Activated T-helper 1 cell treated with Interleukin-2 at 50 U/mL for 16 hours (primary cell): ENCODE measurements around the gene ADAM8.
"Not testable (repeated sequence)": the region's sequence is repeated elsewhere in the genome, so short reads cannot be mapped to it uniquely, and the experiment has no call there.

Source experiments
- DNase-seq: peaks from one replicate; pipeline ENCODE4 v3.0.0-alpha.2; 2020; ENCODE audit warnings: low read depth

ADAM8 gene

DNA sequence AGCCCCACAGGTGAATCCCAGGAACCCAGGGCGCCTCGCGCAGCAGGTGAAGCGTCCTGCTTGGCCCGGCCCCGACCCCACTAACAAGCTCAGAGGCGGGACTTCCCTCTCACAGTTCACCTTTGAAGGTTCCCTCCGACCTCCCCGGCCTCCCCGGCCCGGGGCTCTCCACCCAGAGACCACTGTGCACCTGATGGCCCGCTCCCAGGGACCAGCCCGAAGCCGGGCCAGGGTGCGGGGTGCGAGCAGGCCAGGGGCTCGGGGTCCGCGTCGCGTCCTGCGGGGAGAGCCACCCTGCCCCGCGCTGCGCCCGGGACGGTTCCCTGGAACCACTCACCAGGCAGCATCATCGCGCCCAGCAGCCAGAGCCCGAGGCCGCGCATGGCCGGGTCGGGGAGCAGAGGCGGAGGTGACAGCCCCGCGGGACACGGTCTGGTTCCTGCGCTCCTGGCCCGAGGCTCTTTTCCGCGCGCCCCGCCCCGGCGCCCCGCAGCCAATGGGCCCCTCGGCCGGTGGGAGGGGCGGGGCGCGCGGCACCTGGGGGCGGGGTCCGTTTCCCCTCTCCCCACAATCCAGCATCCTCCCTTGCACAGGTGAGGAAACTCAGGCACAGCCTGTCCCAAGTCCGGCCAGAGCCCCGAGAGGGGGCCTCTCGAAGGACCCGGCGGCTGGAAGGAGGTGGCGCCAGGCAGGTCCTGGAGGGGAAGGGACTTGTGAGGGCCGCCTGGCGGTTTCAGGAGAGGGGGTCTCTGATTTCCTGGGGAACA lies at the start of gene ADAM8:
Gene ADAM8, minus strand, starts transcription at position 434 of the 767 bp plus-strand sequence. Its CDS starts 51 bp downstream, at position 383.
- DNase-seq, result peak; percentile 63

DNA sequence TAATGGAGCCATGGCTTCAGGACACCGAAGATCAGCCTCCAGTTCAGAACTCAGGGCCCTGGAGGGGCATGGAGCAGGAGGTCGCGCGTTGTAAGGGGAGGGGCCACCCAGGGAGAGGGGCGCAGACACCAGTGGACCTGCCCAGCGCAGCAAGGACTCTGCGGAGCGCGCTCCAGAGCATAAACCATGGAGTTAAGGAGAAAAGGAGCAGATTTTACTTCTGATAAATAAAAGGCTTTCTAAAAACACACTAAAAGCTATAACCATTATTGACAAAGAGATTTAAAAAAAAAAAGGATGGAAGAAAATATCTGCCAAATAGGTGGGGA lies 49.5 kb upstream of the ADAM8 start:
- no peak for DNase-seq

DNA sequence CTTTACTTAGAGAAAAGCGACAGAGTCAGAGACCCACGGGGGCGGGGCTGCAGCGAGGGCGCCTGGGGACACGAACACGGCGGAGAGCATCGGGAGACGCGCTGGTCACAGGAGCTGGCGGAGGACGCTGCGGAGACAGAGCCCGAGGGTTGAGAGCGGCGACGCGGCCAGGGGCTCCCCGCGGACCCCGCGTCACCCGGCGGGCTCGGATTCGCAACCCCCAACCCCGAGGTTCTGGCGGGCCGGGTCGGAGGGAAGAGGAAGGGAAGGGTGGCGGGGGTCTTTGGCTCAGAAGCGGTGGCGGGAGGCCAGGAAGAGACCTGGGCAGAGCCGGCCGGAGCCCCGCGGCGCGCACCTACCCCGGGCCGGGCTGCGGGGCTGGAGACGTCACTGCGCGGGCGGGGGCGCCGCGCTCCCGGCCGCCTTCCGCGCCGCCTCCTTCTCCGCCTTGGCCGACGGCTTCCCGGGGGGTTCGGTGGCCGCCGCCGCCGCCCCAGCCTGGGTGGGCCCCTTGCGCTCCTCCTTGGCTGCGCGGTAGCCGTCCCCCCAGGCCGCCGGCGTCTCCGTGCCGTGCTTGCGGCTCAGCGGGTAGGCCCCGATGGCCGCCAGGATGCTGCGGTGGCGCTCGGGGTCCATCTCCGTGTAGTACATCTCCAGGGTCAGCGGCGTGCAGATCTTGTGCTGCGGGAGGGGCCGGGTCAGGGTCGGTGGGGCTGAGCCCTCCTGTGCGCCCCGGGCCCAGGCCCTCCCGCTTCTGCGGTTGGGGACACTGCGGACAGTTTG lies 49.0 kb upstream of the ADAM8 start:
- no peak for DNase-seq

DNA sequence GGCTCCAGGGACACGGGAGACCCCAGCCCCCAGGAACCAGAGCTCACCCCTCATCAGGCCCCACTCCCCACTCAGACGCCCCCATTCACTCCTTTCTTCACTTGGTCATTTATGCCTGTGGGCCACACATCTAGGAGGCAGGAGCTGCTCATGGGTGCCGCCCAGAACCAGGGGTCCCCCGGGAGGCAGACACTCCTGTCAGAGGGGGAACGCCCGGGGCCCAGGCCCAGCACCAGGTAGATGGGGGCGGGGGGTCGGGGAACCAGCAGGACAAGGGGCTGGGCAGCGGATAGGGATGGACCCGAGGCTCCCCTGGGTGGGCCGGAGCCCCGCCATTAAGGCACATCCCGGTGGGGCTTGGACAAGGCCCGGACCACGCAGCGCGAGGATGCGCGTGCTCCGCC lies 48.2 kb upstream of the ADAM8 start:
- DNase-seq, result no peak

DNA sequence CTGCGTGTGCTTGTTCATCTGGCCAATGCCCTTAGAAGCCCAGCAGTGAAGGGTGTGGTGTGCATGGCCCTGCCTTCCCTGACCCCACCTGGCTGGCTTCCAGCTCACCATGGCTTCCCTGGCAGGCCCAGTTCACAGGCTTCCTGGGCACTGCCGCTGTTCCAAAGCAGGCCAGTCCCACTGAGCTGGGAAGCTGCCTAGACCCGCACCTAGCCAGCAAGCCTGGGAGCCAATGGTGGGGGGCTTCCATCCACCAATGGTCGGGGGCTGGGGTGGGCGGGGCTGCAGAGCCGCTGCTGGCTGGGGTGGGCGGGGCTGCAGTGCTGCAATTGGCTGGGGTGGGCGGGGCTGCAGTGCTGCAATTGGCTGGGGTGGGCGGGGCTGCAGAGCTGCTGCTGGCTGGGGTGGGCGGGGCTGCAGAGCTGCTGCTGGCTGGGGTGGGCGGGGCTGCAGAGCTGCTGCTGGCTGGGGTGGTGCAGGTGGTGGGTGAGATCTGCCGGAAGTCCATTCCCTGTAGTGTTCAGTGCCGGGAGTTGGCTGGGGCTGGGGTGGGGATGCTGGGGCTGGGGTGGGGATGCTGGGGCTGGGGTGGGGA lies 47.6 kb upstream of the ADAM8 start:
- DNase-seq, result peak; percentile 36

DNA sequence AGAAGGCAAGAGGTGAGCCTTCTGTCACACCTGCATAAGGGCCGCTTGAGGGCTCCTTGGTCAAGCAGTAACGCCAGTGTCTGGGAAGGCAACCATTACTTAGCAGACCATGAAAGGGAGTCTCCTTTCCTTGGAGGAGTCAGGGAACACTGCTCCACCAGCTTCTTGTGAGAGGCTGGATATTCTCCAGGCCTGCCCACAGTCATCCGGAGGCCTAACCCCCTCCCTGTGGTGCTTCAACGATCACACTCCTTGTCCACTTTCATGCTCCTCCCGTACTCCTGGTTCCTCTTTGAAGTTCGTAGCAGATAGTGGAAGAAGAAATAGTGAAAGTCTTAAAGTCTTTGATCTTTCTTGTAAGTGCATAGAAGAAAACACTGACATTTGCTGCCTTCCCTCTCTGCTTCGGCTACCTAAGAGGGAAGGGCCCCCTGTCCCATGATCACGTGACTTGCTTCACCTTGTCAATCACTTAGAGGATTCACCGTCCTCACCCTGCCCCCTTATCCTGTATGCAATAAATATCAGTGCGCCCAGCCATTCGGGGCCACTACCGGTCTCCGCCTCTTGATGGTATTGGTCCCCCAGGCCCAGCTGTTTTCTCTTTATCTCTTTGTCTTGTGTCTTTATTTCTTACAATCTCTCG lies 45.5 kb upstream of the ADAM8 start:
- DNase-seq, result not testable (repeated sequence)

DNA sequence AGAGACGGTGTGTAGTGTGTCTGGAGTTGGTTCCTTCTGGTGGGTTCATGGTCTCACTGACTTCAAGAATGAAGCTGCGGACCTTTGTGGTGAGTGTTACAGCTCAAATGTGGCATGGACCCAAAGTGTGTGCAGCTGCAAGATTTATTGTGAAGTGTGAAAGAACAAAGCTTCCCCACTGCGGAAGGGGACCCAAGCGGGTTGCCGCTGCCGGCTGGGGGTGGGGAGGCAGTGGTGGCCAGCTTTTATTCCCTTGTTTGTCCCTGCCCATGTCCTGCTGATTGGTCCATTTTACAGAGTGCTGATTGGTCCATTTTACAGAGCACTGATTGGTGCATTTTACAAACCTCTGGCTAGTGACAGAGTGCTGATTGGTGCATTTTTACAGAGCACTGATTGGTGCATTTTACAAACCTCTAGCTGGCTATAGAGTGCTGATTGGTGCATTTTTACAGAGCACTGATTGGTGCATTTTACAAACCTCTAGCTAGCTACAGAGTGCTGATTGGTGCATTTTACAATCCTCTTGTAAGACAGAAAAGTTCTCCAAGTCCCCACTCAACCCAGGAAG lies 44.3 kb upstream of the ADAM8 start:
- not testable (repeated sequence) for DNase-seq

DNA sequence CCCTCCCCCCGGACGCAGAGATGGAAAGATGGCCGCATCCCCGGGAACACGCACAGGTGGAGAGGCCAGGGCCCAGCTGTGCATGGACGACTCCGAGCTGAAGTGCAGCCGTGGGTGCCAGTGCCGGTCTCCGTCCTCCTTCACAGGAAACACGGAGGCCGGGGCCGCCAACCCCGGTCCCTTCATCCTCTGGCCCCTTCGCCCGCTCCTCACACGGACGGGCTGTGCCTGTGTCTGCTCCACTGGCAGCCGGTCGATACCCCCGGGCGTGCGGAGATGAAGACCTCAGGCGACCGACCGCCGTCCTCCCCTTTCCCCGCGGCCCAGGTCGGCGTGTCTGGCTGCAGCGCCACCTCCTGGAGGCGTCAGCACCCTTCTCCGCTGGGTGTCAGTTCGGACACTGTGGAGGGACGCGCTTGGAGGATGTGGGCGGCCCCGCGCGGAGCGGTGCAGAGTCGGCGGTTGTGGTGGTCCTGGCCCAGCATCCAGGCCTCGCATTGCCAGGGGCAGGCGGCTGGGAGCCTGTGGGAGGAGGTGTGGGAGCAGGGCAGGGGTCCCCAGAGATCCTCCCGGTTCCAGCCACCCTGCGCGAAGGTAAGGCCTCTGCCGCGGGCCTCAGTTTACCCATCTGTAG lies 41.9 kb upstream of the ADAM8 start:
- peak; percentile 45 for DNase-seq

DNA sequence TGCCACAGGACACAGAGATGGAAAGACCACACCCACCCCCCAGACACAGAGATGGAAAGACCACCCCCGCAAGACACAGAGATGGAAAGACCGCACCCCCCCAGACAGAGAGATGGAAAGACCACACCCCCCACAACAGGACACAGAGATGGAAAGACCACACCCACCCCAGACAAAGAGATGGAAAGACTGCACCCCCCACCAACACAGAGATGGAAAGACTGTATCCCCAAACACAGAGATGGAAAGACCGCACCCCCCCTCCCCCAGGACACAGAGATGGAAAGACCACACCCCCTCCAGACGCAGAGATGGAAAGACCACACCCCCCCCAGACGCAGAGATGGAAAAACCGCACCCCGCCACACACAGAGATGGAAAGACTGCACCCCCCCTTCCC lies 40.1 kb upstream of the ADAM8 start:
- no peak for DNase-seq

DNA sequence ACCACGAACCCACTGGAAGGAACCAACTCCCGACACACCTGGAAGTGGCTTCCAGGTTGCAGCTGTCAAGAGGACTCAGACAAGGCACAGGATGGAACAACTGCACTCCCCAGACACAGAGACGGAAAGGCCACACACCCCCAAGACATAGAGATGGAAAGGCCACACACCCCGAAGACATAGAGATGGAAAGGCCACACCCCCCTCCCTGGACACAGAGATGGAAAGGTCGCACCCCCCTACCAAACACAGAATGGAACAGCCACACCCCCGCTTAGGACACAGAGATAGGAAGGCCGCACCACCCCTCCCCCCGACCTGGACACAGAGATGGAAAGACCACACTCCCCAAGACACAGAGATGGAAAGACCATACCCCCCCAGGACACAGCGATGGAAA lies 39.6 kb upstream of the ADAM8 start:
- DNase-seq, result no peak

DNA sequence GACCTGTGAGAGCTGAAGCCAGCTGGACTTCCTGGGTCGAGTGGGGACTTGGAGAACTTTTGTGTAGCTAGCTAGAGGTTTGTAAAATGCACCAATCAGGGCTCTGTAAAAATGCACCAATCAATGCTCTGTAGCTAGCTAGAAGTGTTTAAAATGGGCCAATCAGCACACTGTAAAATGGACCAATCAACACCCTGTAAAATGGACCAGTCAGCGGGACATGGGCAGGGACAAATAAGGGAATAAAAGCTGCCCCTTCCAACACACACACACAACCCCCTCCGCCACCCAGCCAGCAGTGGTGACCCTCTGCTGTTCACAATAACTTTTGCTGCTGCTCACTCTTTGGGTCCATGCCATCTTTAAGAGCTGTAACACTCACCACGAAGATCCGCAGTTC lies 39.2 kb upstream of the ADAM8 start:
- DNase-seq, result no peak

DNA sequence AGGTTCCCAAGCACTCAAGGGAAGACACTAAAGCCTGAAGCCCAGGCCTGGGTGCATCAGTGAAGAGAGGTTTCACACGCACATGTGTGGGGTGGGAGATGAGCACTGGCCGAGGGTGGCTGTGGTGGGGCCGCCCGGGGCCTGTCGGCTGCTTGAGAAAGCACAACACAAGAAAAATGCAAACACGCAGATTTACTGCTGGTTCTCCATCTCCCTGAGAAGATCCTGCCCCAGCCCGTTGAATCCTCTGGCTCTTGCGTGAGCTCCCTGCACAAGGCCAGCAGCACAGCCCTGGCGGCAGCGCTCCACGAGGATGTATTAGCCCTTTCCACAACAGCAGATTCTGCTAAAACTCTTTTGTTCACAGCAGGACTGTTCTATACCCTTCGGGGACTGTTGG lies 38.2 kb upstream of the ADAM8 start:
- DNase-seq, result no peak

DNA sequence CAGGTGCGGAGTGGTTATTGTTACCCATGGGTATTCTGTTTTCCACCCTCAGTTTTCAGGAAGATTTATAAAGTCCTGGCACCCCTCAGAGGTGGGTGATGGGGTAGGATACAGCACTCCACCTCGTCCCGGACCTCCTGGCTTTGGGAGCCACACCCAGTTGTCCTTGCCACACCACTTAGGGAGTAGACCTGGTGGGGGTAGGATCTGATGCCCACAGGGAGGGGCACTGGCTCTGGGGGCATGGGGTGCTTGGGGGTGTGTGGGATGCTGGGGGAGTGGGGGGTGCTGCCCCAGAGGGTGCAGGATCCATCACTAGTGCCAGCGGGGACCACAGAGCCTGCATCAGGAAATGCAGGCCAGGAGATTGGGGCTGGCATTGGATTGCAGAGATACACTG lies 36.5 kb upstream of the ADAM8 start:
- no peak for DNase-seq

DNA sequence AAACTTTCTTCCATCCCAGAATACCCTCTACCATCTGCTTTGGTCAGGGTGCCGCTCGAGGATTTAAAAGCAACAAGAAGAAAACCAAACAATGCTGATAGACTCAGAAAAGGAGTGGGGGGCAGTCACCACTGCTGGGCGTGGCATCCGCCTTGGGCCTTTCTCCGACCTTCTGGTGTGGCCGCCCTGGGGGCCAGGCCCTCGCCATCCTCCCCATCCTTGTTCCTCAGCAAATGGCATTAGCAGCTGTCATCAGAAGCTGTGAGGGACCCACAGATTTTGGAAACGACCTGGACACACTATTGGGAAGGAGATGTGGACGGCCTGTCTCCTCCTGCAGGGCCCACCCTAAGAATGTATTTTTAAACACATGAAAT lies 36.1 kb upstream of the ADAM8 start:
- no peak for DNase-seq

DNA sequence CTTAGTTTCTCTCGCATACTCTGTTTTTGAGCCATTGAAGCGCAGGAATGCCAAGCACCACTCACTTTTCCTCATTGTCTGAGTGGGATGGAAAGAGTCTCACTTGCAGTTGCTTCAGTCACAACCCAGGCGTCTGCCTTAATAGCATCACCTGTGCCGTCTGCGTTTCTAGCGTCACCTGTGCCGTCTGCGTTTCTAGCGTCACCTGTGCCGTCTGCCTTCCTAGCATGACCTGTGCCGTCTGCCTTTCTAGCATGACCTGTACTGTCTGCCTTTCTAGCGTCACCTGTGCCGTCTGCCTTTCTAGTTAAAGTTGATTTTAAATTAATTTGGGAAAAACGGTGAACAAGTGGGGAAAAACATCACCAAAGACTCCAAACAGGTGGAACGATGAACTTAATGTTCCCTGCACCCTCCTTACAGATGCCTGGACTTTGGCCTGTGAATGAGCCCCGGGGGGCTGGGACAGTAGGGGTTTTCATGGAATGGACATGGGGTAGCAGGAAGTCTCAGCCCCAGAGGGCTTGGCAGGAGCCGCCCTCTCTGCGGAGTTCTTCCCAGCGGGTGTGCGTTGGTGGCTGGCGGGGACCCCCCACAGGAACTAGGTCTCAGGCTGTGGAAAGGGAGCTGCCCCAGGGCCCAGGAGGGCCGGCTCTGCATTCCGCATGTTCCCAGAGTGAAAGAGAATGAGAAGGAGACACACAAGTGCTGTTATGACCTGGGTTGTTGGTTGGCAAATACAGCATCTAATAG lies 35.5 kb upstream of the ADAM8 start:
- no peak for DNase-seq

DNA sequence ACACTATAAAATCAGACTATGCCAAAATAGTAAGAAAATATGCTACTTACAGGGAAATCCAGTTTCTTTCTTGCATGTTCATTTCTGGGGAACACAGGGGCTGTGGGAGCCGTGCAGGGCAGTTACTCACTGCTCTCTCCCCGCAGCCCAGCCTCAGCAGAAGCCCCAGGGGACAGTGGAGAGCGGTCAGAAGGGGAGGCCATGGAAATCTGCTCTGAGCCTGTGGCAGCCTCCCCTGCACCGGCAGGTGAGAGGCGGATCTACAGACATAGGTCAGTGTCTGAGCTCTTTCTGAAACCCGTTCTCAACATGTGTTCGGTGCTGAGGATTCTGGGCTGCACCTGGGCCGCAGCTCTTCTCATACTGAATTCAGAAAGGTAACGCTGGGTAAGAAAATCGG lies 34.9 kb upstream of the ADAM8 start:
- DNase-seq, result no peak

DNA sequence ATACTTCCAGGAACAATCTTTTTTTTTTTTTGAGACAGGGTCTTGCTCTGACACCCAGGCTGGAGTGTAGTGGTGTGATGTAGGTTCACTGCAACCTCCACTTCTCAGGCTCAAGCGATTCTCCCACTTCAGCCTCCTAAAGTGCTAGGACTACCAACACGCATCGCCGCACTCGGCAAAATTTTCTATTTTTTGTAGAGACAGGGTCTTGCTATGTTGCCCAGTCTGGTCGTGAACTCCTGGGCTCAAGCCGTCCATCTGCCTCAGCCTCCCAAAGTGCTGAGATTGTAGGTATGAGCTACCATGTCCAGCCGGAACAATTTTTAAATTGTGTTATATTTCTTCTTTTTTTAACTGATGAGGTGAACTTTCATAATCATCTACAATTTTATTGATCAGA lies 34.1 kb upstream of the ADAM8 start:
- DNase-seq, result no peak

DNA sequence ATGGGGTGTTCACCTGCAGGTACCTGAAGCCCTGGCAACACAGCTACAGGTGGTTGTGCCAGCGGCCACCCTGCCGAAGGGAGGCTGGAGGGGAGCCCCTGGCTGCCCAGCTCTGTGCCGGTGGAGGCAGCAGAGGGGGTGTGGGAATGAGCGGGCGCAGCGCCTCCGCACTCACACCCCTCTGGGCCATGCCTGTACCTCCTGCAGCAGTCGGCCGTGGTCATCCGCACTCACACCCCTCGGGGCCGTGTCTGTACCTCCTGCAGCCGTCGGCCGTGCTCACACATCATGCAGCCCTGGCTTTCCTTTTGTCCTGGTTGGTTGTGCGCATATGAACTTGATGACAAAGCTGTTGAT lies 33.7 kb upstream of the ADAM8 start:
- no peak for DNase-seq

DNA sequence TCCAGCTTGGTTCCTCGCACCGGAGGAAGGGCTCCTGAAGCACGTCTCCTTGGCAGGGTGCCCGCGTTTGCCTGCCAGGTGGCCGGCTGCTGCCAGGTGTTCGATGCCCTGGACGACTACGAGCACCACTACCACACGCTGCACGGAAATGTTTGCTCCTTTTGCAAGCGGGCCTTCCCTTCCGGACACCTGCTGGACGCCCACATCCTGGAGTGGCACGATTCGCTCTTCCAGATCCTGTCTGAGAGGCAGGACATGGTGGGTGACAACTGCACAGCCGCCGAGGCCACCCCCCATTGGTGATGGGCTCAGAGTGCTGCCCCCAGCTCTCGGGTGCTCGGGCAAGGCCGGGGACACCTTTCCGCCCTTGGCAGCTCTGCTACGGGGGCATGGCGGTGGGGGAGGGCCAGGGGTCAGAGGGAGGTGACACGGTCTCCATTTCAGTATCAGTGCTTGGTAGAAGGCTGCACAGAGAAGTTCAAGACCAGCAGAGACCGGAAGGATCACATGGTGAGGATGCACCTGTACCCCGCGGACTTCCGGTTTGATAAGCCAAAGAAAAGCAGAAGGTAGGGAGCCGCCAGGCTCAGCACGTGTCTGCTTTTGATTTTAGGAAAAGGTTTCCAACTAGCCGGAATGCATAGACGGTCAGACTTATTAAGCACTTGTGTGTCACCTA lies 33.2 kb upstream of the ADAM8 start:
- no peak for DNase-seq

DNA sequence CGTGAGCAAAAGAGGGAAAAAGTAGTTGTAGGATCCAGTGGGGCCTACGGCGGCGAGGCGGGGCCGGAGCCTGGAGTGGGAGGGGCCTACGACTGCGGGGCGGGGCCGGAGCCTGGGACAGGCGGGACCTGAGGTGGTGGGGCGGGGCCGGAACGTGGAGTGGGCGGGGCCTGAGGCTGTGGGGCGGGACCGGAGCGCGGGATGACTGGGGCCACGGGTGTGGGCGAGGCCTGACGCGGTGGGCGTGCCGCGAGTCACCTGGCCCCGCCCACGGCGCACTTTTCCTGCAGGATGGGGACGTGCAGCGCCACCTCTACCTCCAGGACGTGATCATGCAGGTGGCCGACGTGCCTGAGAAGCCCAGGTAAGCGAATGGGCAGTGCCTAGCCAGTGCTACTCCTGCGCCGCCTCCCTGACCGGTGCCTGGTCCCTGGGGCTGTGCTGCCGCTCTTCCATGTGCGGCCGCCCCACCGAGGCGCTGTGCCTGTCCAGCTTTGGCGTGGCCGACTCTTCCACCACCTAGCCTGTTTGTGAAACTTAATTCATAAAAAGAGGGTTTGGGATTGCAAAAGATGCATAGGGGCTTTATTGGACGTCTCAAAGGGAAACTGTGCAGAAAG lies 32.5 kb upstream of the ADAM8 start:
- DNase-seq, result peak; percentile 86
